Mesenteric fat pad (tissue), 1 donor: ENCODE results near the gene CCDC74A. TPM values are rescaled to one million over a fixed set of nuclear protein-coding genes. Genes with fewer than 3 reads are reported as not detected.
"Not testable (repeated sequence)": the region's sequence is repeated elsewhere in the genome, so short reads cannot be mapped to it uniquely, and the experiment has no call there.

Source experiments
- DNase-seq: peaks from one replicate; pipeline ENCODE4 v3.0.0-alpha.2; 2020; ENCODE audit warnings: low spot score
- total RNA-seq: library from RNA; stranded (reverse); fragmentation: NEBNext Ultra II Directional; extraction: Animal tissue kit (Norgen Biotek cat#: 25700); gene quantifications from one replicate; pipeline ENCODE4 v1.2.1, GENCODE V29; 2021
- donor health status: DM: yes; HTN: yes; CAD: no.

Gene CCDC74A
- total RNA-seq, 1 donor from 2014 or later: 0.96 TPM

DNA sequence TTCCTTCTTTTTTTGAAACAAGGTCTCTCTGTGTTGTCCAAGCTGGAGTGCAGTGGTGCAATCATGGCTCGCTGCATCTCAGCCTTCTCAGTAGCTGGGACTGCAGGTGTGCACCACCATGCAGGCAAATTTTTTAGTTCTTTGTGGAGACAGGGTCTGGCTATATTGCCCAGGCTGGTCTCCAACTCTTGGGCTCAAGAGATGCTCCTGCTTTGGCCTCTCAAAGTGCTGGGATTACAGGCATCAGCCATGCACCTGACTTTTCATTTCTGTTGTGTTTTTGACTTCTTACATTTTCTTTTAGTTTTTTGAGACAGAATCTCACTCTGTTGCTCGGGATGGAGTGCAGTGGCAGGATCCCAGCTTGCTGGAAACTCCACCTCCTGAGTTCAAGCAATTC, 2.4 kb upstream of the CCDC74A start:
- peak; percentile 16 for DNase-seq

DNA sequence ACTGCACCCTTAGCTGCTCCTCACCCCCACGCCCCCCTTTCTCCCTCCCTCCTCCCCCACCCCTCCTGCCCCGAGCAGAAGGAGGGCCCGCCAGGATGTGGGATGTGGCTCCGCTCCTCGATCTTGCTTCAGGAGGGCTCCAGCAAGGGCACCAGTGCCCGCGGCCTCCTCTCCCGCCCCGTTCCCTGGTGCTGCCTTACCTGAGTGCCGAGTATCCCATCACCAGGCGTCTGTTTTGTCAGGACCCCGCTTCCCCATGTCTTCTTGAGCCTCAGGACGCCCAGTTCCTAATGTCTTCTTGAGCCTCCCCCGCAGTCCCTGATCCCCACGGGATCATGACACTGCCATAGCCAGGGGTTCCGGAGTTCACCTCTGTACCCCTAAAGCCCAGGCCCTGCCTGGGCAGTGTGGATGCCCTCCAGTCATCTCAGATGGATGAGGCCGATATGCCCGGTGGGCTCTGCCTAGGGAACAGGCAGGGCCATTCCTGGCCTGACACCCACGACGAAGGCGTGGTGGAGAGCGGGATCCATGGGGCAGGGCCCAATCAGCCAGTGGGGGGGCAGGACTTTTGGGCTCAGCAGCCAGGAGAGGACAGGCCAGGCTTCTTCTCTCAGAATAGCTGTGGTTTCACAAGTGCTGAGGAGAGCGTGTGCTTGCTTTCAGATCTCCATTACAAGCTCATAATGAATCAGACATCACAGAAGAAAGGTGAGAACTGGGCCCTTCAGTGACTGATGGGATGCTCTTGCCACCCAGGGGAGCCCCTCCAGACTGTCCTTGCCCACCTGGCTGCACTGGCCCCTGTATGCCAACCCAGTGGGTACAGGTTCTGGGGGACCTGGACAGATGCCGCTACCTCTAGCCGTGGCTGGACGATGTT, 1.5 kb downstream of the CCDC74A start:
- DNase-seq: peak; percentile 84

DNA sequence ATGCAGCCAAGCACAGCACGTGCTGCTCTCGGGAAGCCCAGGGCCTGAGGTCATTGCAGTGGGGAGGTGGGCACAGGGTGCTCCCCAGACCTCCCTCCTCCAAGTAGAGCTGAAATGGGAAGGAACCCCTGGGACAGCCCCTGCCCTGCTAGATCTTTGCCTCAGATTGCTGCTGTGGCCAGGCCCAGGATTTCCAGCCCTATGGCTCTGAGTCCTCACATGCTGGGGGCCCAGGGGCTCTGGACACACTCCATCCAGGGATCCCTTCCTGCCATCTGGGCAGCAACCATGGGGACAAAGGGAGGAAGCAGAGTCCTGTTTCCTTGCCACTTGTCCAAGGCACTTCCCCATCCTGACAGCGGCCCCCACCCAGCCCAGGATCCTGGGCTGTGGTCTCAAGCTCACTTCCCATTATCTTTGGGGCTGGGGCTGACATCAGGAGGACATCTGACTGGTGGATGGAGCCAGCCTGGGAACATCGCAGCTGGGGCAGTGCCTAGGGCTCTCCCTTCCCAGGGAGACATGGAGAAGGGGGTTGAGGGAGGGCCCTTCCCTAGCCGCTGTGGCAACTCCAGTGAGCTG, 2.3 kb downstream of the CCDC74A start:
- peak; percentile 83 for DNase-seq

DNA sequence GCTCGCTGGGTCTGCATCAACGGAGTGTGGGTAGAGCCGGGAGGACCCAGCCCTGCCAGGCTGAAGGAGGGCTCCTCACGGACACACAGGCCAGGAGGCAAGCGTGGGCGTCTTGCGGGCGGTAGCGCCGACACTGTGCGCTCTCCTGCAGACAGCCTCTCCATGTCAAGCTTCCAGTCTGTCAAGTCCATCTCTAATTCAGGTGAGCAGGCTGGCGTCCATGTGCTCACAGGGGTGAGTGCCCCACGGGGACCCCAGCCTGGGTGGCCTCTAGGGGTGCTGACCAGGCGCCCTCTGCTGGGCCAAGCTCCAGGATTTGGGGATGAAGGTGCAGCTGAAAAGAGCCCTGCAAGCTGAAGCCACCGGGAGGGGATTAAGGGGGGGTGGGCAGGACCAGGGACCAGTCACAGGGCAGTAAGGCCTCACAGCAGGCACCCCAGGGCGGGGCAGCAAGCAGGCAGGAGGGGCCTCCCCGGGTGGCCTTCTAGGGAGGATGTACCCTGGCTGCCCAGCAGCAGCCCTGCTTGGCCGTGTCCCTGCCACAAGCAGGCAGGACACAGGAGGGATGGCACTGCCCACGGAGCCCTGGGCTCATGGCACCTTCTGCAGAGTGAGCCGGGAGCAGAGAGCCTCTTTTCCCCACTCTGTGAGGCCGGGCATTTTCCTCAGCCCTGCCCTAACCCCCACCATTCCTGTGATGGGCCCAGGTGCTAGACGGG, 3.1 kb downstream of the CCDC74A start:
- DNase-seq: peak; percentile 60

DNA sequence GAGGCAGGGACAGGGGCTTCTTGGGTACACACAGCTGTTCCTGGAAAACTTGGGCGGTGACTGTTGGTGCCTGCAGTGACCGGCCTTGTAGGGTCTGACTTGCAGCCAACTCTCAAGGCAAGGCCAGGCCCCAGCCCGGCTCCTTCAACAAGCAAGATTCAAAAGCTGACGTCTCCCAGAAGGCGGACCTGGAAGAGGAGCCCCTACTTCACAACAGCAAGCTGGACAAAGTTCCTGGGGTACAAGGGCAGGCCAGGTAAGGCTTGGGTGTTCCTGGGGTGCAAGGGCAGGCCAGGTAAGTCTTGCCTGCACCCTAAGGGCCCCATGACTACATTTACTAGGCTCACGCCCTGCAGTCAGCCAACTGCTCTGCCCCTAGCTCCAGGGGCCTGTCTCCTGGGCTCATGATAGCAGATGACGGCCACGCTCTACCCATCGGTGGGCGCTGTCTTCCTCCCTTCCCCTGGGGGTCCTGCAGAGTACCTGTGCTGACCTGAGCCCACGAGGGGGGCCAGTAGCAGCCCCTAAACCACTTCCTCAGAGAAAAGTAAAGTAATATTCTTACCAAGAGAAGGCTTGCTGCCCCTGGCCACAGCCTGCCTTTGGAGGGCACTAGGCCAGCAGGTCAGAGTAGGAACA, 4.0 kb downstream of the CCDC74A start:
- DNase-seq: not testable (repeated sequence)

DNA sequence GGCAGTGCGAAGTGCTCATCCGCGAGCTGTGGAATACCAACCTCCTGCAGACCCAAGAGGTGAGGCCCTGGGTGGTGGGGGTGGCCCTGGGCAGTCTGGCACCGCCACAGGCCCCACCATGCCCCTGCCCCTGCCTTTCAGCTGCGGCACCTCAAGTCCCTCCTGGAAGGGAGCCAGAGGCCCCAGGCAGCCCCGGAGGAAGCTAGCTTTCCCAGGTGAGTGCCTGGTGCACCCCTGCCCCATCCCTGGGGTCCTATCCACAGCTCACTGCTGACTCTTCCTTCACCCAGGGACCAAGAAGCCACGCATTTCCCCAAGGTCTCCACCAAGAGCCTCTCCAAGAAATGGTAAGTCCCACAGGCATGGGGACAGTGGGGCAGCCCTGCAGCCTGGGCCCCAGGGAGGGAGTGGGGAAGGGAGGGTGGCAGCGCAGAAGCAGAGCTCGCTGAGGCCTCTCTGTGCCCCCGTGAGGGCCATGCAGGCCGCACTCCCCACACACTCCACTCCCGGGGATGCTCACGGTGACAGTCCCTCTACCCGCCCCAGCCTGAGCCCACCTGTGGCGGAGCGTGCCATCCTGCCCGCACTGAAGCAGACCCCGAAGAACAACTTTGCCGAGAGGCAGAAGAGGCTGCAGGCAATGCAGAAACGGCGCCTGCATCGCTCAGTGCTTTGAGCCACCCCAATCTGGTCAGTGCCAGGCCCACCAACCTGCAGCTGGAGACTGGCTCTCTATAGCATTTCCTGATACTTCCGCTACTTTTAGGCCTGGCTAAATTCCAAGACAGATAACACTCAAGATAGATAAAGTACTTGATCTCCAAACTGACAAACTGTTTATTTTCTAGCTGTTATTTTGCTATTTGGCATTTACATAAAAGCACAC, 5.3 kb downstream of the CCDC74A start:
- DNase-seq: peak; percentile 88

DNA sequence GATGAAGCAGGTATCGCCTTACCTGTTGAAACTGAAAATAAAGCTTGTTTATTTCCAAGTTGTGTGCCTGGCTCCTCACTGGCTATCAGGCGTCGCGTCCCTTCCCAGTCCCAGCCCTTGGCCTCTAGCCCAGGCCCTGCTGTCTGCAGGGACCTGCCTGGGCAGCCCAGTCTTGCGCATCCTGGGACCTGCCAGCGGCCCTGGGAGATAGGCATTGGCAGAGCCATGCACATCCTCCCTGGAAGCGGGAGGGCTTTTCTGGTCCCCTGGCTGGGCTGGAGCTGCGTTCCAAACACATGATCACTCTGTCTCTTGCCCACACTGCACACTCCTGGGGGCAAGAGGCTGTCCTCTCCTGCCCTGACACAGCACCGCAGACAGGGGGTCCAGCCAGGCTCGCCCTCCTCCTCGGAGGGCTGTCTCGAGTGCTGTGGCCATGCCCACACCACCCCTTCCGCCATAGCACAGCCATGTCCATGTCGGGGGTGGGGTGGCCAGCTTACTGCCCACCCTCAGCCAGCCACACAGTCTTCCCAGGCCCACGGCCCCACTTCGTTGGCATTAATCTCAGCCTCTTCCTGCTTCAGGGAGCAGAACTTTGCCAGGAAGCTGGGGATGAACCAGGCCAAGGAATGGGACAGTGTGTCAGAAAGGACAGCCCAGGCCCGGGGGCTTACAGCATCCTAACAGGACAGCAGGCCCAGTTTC, 6.1 kb downstream of the CCDC74A start:
- DNase-seq: peak; percentile 77

DNA sequence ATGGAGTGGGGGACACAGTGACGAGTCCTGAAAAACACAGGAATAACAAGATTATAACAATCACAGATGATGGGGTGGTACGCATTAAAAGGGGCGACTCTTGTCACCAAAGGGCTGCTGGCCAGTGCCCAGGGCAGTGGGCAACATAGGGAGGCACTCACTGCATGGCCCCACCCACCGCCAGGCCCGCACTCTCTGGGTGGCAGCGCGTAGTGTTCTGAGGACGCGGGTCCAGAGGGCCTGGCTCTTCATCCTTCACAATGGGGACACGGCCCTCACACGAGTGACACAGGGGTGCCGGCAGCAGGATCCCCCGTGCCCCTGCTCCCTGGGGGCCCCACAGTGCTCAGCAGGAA, 6.6 kb downstream of the CCDC74A start:
- DNase-seq: peak; percentile 84

DNA sequence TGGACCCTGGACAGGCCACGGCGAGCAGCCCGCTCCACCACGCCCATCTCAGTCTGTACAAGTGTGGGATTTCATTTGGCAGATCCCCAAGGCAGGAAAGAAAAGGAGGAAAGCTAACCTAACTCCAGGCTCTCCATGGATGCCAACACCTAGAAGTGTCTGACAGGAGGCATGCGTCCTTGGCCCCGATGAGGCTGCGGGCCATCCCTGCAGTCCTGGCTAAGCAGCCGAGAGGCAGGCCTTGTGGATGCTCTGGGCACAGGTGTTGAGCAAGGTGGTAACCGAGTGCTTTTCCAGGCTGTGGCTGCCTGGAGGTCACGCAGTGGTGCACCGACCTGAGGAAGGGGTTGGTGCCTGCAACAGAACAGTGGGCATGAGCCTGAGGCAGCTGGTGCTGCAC, 7.3 kb downstream of the CCDC74A start:
- peak; percentile 83 for DNase-seq

DNA sequence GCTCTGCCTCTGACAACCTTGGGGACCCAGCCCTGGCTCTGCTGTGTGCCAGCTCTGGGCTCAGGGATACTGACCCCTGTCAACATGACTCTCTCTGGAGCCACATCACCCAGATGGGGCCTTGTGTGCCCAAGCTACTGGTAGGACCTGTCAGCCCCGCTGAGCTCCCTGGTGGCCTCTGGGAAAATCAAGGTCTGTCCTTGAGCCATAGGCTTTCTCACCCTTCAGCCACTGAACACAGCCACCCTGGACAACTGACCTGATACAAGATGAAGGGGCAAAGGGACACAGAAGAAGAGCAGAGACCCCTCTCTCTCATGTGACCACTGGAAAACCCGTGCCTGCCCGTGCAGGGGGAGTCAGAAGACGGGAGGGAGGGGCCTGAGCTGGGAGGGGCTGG, 7.8 kb downstream of the CCDC74A start:
- DNase-seq: no peak

DNA sequence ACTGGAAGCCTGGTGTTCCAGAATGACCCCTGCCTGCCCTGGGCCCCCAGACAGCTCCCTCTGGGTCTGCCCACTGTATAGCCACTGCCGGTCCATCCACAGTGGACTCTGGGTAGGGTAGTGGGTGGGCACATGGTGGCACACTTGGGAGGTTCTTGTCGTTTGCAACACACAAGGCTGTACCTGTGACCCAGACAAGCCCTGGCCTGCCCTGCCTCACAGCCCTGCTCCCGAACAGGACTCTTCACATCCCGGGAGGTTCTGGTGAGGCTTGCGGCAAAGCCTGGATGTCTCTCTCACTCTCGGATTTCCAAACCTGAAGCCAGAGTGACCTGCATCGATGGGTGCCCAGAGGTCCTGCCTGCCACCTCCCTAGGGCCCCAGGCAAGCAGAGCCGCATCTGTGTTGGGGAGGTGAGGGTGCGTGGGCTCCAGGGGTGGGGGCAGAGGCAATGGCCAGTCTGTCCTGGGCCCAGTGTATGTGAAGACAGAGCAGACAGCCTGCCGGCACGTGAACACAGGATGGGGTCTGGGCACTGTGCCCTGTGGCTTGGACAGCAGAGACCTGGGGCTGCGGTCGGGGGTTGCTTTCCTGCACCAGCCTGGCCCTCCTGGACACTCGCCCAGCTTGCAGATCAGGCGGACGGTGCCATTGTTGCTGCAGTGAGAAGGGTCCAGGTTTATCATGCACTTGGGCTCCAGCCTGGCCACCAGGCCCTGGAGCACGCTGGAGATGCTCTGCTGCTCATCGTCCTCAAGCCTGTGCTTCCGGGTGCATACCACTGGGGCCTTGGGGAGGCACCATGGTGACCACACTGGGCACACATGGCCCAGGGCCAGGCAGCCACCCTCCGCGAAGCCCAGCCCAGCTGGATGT, 8.5 kb downstream of the CCDC74A start:
- peak; percentile 89 for DNase-seq

DNA sequence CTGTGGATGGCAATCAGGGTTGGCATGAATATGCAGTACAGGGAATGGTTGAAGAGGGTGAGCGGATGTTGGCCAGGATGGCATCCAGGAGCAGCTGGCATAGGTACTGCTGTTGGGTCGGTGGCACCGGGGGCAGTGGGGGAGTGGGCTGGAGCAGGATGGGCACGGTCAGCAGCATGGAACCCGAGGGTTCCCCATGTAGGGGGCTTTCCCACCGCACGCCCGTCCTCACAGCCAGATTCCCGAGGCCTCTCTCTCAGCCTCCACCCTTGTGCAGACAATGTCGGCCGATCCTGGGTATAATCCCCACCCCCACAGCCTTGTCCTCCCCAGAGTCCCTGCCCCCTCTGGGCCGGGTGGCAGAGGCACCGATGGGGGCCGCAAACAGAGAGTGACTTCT, 9.2 kb downstream of the CCDC74A start:
- DNase-seq: peak; percentile 82

DNA sequence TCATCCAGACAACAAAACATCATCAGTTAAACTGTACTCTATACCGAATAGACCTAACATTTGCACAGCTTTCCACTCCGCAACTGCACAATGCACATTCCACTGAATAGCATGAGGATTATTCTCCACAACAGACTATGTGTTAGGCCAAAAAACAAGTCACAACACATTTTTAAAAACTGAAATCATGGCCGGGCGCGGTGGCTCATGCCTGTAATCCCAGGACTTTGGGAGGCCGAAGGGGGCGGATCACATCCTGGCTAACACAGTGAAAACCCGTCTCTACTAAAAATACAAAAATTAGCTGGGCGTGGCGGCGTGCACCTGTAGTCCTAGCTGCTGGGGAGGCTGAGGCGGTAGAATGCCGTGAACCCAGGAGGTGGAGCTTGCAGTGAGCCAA, 11.2 kb downstream of the CCDC74A start:
- not testable (repeated sequence) for DNase-seq

DNA sequence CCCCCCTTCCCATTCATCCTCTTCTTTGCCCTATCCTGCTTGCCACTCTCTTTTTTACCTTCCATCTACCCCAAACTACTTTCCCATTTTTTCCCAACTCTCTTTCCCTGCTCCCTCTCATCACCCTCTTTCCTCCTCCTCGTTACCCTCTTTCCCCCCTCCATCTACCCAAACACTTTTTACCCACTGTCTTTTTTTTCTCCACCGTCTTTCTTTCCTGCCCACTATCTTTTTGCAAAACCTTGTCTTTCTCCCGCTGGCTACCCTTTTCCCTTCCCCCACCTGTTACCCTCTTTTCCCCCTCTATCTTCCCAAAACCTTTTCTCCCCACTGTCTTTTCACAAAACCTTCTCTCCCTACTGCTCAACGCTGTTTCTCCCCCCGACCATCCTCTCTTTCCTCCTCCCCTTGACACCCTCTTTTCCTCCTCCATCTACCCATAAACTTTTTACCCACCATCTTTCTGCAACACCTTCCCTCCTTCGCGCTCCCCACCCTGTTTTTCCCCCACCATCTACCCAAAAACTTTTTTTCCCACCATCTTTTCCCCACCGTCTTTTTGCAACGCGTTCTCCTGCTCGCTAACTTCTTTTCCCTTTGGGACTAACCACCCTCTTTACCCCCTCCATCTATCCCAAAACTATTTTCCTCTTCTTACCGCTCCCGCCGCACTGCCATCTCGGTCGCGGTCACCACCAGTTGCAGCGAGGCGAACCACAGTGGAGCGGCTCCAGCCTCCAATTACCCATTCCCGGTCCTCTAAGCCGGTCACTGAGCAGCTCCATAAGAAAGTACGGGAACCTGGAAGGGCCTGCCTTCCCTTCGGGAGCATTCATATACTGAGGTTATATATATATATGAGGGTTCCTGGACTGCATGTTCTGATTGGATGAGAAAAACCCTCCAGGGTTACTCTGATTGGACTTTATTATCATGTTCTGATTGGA, 15.0 kb downstream of the CCDC74A start:
- DNase-seq: no peak

DNA sequence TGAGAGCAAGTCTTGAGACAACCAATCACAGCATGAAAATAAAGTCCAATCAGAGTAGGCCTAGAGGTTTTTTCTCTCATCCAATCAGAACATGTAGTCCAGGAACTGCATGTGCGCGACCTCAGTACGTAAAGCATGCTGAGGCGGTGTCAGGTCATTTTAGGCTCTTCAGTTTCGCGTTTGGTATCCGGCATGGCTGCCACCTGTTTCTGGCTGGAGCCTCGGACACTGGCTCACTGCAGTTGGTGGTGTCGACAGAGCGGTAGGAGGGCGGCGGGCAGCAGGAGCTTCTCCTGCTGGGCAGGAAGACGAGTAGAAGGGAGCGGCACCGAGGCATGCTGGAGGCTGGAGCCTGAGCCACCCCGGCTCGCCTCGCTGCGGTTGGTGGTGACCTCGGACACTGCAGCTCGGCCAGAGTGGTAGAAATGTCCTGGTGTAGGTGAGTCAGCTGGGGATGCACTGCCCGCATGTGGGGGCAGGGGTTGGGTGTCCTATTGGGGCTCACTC, 15.8 kb downstream of the CCDC74A start:
- DNase-seq: no peak

DNA sequence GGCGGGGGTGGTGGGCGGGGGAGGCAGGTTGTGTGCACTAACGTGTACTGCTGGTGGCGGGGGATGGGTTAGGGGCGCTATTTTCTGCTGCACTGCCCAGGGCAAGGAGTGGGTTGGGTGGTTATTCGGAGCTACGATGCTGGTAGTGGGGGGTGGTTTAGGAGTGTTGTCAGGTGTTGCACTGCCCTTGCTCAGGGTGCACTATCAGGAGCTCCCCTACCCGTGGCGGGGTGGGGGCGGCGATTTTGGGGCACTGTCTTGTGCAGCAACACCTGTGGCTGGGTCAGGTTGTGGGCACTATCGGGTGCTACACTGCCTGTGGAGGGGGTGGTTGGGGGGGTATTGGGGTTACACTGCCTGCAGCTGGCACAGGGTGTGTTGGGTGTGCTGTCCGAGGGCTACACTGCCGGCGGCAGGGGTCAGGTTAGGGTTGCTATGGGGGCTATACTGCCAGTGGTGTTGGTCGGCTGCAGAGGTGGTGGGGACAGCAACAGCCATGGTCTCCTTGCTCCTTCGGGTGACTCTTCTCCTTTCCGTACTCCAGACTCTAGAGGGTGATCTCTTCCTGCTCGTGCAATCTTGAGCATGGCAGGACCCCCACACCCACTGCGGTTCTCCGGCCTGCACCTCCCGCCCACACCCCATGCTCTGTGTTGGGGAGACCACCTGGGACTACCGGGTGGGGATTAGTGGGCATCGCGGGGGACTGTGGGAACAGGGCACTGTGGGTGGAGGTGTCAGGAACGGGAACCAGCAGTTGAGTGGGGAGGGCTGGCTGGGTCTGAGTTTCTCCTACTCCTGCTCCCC, 16.5 kb downstream of the CCDC74A start:
- DNase-seq: not testable (repeated sequence)

DNA sequence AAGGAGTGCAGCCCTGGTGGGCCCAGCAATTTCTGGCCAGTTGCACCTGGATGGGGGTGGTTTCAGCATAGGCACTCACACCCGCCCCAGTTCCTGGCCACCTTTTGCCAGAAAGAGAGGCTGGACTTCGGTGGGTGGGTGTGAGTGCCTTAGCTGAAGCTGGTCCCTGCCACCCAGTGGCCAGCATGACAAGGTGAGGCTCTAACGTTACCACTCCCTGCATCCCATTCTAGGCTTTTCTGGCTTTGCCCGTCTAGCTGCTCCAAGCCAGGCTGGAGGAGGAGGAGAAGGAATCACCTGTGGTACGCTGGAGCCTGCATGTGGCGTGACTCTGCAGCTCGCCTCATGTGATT, 17.1 kb downstream of the CCDC74A start:
- DNase-seq: not testable (repeated sequence)
